Measurements from ENCODE around the gene ICOSLG.
"Not testable (repeated sequence)": the region's sequence is repeated elsewhere in the genome, so short reads cannot be mapped to it uniquely, and the experiment has no call there.

ICOSLG gene

DNA sequence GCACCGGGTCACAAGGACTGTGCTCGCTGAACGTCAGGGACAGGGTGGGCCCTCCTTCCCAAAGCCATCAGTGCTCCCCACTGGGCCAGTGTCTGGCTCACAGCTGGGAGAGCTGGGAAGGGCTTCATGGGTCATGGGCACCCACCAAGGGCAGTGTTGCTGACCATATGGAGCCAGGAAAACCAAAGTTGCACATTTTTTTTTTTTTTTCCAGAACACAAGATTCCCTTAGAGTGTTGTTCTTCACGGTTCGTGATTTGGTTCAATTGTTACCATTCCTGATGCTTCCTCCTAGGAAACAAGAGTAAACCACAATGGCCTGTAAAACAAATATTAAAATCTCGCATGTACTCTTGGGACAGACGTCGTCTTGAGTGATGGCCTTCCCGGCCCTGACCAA is 45.9 kb downstream of the ICOSLG start:
- H3K9ac ChIP-seq (ENCODE audit: low read length); H3K4me3 ChIP-seq (ENCODE audit: low read depth, low read length); H3K4me1 ChIP-seq (ENCODE audit: control insufficient read depth, insufficient read depth, low read length); H3K27me3 ChIP-seq (ENCODE audit: control insufficient read depth, insufficient read depth, low read length); H3K9me3 ChIP-seq (ENCODE audit: control insufficient read depth, insufficient read depth, low read depth, low read length); H3K27ac ChIP-seq (ENCODE audit: low read depth, low read length); H3K36me3 ChIP-seq (ENCODE audit: control insufficient read depth, insufficient read depth, low read length): not testable (repeated sequence)

- not testable (repeated sequence) for H3K4me3 ChIP-seq (ENCODE audit: low read depth, low read length); H3K27me3 ChIP-seq (ENCODE audit: control insufficient read depth, insufficient read depth, low read length); H3K4me1 ChIP-seq (ENCODE audit: control insufficient read depth, insufficient read depth, low read length); H3K9ac ChIP-seq (ENCODE audit: low read length); H3K27ac ChIP-seq (ENCODE audit: low read depth, low read length); H3K9me3 ChIP-seq (ENCODE audit: control insufficient read depth, insufficient read depth, low read depth, low read length); H3K36me3 ChIP-seq (ENCODE audit: control insufficient read depth, insufficient read depth, low read length)
Measured at GRCh38 chr21:44194451-44194850, 46.3 kb downstream of the ICOSLG start.

GRCh38 chr21:44193108-44193507 is 47.6 kb downstream of the ICOSLG start:
- H3K4me1 ChIP-seq (ENCODE audit: control insufficient read depth, insufficient read depth, low read length); H3K9me3 ChIP-seq (ENCODE audit: control insufficient read depth, insufficient read depth, low read depth, low read length); H3K27me3 ChIP-seq (ENCODE audit: control insufficient read depth, insufficient read depth, low read length); H3K9ac ChIP-seq (ENCODE audit: low read length); H3K27ac ChIP-seq (ENCODE audit: low read depth, low read length); H3K36me3 ChIP-seq (ENCODE audit: control insufficient read depth, insufficient read depth, low read length); H3K4me3 ChIP-seq (ENCODE audit: low read depth, low read length): not testable (repeated sequence)

DNA sequence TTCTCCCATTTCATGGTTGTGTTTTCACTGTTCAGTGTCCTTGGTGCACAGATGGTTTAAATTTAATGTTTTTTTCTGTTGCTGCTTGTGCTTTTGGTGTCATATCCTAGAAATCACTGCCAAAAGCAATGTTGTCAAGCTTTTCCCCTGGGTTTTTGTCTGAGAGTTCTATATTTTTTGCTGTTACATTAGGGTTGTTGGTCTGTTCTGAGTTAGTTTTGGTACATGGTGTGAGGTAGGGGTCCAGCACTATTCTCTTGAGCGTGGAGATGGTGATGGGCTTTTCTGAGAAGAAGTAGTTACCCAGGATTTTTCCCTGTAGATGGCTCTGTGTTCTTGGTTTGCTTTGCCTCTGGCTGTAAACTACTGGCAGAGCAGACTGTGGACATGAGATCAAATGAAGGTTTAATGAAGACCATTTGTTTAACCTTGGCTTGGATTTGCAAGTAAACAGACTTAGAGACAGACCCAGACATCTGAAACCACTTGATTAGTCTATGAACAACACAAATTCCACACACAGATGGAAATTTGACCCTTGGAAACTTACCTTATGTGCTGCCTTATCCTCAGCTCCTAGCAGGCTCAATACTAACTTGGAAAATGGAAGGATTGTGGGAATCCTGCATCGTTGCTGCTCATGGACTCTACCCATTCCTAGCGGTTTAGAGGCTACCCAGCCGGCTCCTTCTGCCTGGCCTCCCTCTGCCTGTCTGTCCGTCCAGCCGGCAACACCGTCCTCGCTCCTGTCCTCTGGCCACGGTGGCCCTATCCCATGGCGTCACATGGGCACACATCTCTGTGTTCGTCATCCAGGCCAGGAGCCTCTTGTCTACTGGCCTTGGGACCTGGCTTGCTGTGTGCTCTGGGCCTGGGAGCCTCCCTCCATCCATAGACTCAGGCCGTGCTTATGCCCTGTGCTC is 50.1 kb downstream of the ICOSLG start:
- H3K9ac ChIP-seq (ENCODE audit: low read length); H3K4me3 ChIP-seq (ENCODE audit: low read depth, low read length); H3K36me3 ChIP-seq (ENCODE audit: control insufficient read depth, insufficient read depth, low read length); H3K27me3 ChIP-seq (ENCODE audit: control insufficient read depth, insufficient read depth, low read length); H3K4me1 ChIP-seq (ENCODE audit: control insufficient read depth, insufficient read depth, low read length); H3K9me3 ChIP-seq (ENCODE audit: control insufficient read depth, insufficient read depth, low read depth, low read length); H3K27ac ChIP-seq (ENCODE audit: low read depth, low read length): not testable (repeated sequence)

GRCh38 chr21:44184862-44185261 is 55.9 kb downstream of the ICOSLG start:
- not testable (repeated sequence) for H3K27ac ChIP-seq (ENCODE audit: low read depth, low read length); H3K4me3 ChIP-seq (ENCODE audit: low read depth, low read length); H3K4me1 ChIP-seq (ENCODE audit: control insufficient read depth, insufficient read depth, low read length); H3K27me3 ChIP-seq (ENCODE audit: control insufficient read depth, insufficient read depth, low read length); H3K9ac ChIP-seq (ENCODE audit: low read length); H3K36me3 ChIP-seq (ENCODE audit: control insufficient read depth, insufficient read depth, low read length); H3K9me3 ChIP-seq (ENCODE audit: control insufficient read depth, insufficient read depth, low read depth, low read length)

DNA sequence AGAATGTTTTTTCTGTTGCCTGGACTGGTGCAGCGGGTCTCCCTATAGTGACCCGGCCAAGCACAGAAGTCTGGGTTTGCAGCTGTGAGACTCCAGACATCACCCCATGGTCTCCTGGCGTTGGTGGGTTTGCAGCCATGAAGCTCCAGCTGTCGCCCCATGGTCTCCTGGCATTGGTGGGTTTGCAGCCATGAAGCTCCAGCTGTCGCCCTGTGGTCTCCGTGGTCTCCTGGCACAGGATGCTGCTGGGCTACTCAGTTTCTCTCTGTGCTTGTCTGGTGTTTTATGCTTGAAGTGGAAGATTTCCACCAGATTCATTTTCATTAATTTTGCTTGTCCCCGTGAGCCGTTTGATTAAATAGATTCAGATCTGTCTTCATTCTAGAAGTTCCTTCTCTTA is 58.5 kb downstream of the ICOSLG start:
- not testable (repeated sequence) for H3K9ac ChIP-seq (ENCODE audit: low read length); H3K27me3 ChIP-seq (ENCODE audit: control insufficient read depth, insufficient read depth, low read length); H3K36me3 ChIP-seq (ENCODE audit: control insufficient read depth, insufficient read depth, low read length)

GRCh38 chr21:44181506-44181905 is 59.2 kb downstream of the ICOSLG start:
- not testable (repeated sequence) for H3K4me3 ChIP-seq (ENCODE audit: low read depth, low read length); H3K36me3 ChIP-seq (ENCODE audit: control insufficient read depth, insufficient read depth, low read length); H3K9ac ChIP-seq (ENCODE audit: low read length); H3K9me3 ChIP-seq (ENCODE audit: control insufficient read depth, insufficient read depth, low read depth, low read length); H3K27me3 ChIP-seq (ENCODE audit: control insufficient read depth, insufficient read depth, low read length); H3K27ac ChIP-seq (ENCODE audit: low read depth, low read length); H3K4me1 ChIP-seq (ENCODE audit: control insufficient read depth, insufficient read depth, low read length)

More for the DNA sequence above, 58.5 kb downstream of the ICOSLG start:
- not testable (repeated sequence) for H3K27ac ChIP-seq (ENCODE audit: low read depth, low read length); H3K4me3 ChIP-seq (ENCODE audit: low read depth, low read length); H3K4me1 ChIP-seq (ENCODE audit: control insufficient read depth, insufficient read depth, low read length); H3K9me3 ChIP-seq (ENCODE audit: control insufficient read depth, insufficient read depth, low read depth, low read length)

- H3K4me1 ChIP-seq (ENCODE audit: control insufficient read depth, insufficient read depth, low read length); H3K4me3 ChIP-seq (ENCODE audit: low read depth, low read length); H3K36me3 ChIP-seq (ENCODE audit: control insufficient read depth, insufficient read depth, low read length); H3K9me3 ChIP-seq (ENCODE audit: control insufficient read depth, insufficient read depth, low read depth, low read length); H3K9ac ChIP-seq (ENCODE audit: low read length); H3K27ac ChIP-seq (ENCODE audit: low read depth, low read length); H3K27me3 ChIP-seq (ENCODE audit: control insufficient read depth, insufficient read depth, low read length): not testable (repeated sequence)
Measured at GRCh38 chr21:44176127-44176526, 64.6 kb downstream of the ICOSLG start.

DNA sequence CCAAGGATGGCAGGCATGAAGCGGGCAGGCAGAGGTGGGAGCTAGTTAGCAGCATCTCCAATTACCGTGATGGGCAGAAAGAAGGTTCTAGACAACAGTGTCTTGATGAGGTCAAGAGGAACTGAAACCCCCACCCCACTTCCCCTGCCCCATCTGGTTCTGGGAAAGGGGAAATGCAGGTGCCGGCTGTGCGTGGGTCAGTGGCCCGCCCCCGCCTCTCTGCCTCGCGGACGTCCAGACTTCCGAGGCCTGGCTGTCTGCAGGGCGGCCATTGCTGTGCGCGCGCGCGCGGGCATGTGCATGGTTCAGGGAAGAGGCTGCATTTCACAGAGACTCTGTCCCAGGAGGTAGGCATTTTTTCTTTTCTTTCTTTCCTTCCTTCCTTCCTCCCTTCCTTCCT is 65.6 kb downstream of the ICOSLG start:
- H3K36me3 ChIP-seq (ENCODE audit: control insufficient read depth, insufficient read depth, low read length); H3K4me3 ChIP-seq (ENCODE audit: low read depth, low read length); H3K9ac ChIP-seq (ENCODE audit: low read length); H3K27ac ChIP-seq (ENCODE audit: low read depth, low read length); H3K9me3 ChIP-seq (ENCODE audit: control insufficient read depth, insufficient read depth, low read depth, low read length); H3K4me1 ChIP-seq (ENCODE audit: control insufficient read depth, insufficient read depth, low read length); H3K27me3 ChIP-seq (ENCODE audit: control insufficient read depth, insufficient read depth, low read length): not testable (repeated sequence)
